ENCODE results near the gene LRRFIP1. TPM values are rescaled to one million over a fixed set of nuclear protein-coding genes. Genes with fewer than 3 reads are reported as not detected.

LRRFIP1 gene
- total and polyA plus RNA-seq, 2 of the 13 experiments (the other 11 are each of a cell fraction or from before 2014, with no cell fraction given): 15.9 to 40.5 TPM

DNA sequence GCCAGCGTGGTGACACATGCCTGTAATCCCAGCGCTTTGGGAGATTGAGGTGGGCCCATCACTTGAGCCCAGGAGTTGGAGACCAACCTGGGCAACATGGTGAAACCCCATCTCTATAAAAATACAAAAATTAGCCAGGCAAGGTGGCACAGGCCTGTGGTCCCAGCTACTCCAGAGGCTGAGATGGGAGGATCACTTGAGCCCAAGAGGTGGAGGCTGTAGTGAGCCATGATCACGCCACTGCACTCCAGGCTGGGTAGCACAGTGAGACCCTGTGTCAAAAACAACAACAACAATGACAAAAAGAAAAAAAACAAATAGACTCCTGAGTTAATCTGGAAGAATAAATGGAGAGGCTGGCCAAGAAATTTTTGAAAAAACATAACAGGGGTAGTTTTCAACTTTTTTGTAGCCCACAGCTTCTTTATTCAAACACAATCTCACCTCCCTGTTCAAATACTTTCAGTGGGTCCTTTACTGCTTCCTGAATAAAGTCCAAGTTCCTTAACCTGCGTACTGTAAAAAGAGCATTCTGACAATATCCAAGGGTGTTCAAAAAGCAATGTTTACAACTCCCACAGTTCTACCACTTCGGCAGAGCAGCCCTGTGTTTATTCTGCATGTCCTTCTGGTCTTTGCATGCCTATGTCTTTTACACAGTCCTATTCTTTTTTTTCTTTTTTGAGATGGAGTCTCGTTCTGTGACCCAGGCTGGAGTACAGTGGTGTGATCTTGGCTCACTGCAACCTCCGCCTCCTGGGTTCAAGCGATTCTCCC is 53.5 kb downstream of the LRRFIP1 start (continued):
- TF ChIP-seq ZSCAN20 (CRISPR knock-in tag; IDR thresholded peaks at IDR 0.05; ENCODE audit: borderline replicate concordance) (0 out of 2 replicates have a peak, but pooled peaks have one; percentile 35), KLF16 (CRISPR knock-in tag; IDR thresholded peaks at IDR 0.05) (0 out of 4 replicates have a peak, but pooled peaks of 1 of the 2 experiments have one; percentile 25), MAZ (IDR thresholded peaks at IDR 0.05; ENCODE audit: borderline replicate concordance, low read depth, low read length) (no peak), MAZ (CRISPR knock-in tag; IDR thresholded peaks at IDR 0.05; ENCODE audit: low read depth) (0 out of 2 replicates have a peak, but pooled peaks have one; percentile 33), PPARG (CRISPR knock-in tag; conservative IDR thresholded peaks at IDR 0.05) (peak; percentile 32; the same call in 1 of the 2 replicates), THYN1 (CRISPR knock-in tag; IDR thresholded peaks at IDR 0.05; ENCODE audit: borderline replicate concordance, low read depth) (no peak), ZNF777 (CRISPR knock-in tag; IDR thresholded peaks at IDR 0.05) (no peak), ZNF558 (CRISPR knock-in tag; IDR thresholded peaks at IDR 0.05; ENCODE audit: borderline replicate concordance) (no peak), HNRNPH1 (optimal IDR thresholded peaks at IDR 0.05; ENCODE audit: low read depth, low read length) (no peak), RBAK (CRISPR knock-in tag; IDR thresholded peaks at IDR 0.05) (no peak), YEATS4 (CRISPR knock-in tag; IDR thresholded peaks at IDR 0.05; ENCODE audit: borderline replicate concordance) (no peak), SP2 (CRISPR knock-in tag; IDR thresholded peaks at IDR 0.05) (no peak), ZNF33B (CRISPR knock-in tag; IDR thresholded peaks at IDR 0.05) (no peak), ESRRA (CRISPR knock-in tag; IDR thresholded peaks at IDR 0.05; ENCODE audit: low read depth) (peak; percentile 74; the same call in 1 of the 2 replicates), NFATC3 (CRISPR knock-in tag; IDR thresholded peaks at IDR 0.05) (no peak), HIVEP1 (CRISPR knock-in tag; IDR thresholded peaks at IDR 0.05) (no peak), TFDP1 (CRISPR knock-in tag; IDR thresholded peaks at IDR 0.05; ENCODE audit: borderline replicate concordance) (no peak), KDM3A (CRISPR knock-in tag; IDR thresholded peaks at IDR 0.05; ENCODE audit: low read depth) (no peak), SOX6 (IDR thresholded peaks at IDR 0.05) (no peak), SOX6 (CRISPR knock-in tag; IDR thresholded peaks at IDR 0.05) (peak; percentile 85)
- TF ChIP-seq, protein P1, sequence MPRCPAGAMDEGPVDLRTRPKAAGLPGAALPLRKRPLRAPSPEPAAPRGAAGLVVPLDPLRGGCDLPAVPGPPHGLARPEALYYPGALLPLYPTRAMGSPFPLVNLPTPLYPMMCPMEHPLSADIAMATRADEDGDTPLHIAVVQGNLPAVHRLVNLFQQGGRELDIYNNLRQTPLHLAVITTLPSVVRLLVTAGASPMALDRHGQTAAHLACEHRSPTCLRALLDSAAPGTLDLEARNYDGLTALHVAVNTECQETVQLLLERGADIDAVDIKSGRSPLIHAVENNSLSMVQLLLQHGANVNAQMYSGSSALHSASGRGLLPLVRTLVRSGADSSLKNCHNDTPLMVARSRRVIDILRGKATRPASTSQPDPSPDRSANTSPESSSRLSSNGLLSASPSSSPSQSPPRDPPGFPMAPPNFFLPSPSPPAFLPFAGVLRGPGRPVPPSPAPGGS (CRISPR knock-in tag; IDR thresholded peaks at IDR 0.05): no peak
- TF ChIP-seq, protein P2, sequence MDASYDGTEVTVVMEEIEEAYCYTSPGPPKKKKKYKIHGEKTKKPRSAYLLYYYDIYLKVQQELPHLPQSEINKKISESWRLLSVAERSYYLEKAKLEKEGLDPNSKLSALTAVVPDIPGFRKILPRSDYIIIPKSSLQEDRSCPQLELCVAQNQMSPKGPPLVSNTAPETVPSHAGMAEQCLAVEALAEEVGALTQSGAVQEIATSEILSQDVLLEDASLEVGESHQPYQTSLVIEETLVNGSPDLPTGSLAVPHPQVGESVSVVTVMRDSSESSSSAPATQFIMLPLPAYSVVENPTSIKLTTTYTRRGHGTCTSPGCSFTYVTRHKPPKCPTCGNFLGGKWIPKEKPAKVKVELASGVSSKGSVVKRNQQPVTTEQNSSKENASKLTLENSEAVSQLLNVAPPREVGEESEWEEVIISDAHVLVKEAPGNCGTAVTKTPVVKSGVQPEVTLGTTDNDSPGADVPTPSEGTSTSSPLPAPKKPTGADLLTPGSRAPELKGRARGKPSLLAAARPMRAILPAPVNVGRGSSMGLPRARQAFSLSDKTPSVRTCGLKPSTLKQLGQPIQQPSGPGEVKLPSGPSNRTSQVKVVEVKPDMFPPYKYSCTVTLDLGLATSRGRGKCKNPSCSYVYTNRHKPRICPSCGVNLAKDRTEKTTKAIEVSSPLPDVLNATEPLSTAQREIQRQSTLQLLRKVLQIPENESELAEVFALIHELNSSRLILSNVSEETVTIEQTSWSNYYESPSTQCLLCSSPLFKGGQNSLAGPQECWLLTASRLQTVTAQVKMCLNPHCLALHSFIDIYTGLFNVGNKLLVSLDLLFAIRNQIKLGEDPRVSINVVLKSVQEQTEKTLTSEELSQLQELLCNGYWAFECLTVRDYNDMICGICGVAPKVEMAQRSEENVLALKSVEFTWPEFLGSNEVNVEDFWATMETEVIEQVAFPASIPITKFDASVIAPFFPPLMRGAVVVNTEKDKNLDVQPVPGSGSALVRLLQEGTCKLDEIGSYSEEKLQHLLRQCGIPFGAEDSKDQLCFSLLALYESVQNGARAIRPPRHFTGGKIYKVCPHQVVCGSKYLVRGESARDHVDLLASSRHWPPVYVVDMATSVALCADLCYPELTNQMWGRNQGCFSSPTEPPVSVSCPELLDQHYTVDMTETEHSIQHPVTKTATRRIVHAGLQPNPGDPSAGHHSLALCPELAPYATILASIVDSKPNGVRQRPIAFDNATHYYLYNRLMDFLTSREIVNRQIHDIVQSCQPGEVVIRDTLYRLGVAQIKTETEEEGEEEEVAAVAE (CRISPR knock-in tag; IDR thresholded peaks at IDR 0.05; ENCODE audit: borderline replicate concordance): no peak

All from HepG2 (cell line).